ENCODE measurements around the gene PLCB2.
A peak's percentile ranks its signal among the peaks of the same experiment; 100 is the strongest.

PLCB2 gene

GRCh38 chr15:40267670-40268069, 40.1 kb downstream of the PLCB2 start:
- Histone ChIP-seq H3K9me3 (ENCODE audit: severe bottlenecking) (no peaks in the 10 kb centered on the region), H3K27ac (ENCODE audit: poor library complexity, severe bottlenecking) (peak overlapping the region; percentile 59), H3K36me3 (ENCODE audit: low read depth) (peaks cover 4% of the 10 kb centered on the region; the same call in 1 of the 2 replicates), H3K27me3 (ENCODE audit: insufficient read depth, poor library complexity, severe bottlenecking) (no peaks in the 10 kb centered on the region), H3K4me3 (ENCODE audit: severe bottlenecking) (no peak overlapping the region), H3K4me1 (ENCODE audit: insufficient read depth, poor library complexity, severe bottlenecking) (peaks cover 8% of the 10 kb centered on the region)
- ATAC-seq (ENCODE audit: low read depth) (no peak), DNase-seq (ENCODE audit: low spot score) (no peak)
- no peak for TF ChIP-seq CTCF (IDR thresholded peaks at IDR 0.05; ENCODE audit: poor library complexity, severe bottlenecking)

- ATAC-seq (ENCODE audit: low read depth) (peak; percentile 99), DNase-seq (ENCODE audit: low spot score) (peak; percentile 98)
- Histone ChIP-seq H3K27ac (ENCODE audit: poor library complexity, severe bottlenecking) (peak overlapping the region; percentile 59), H3K27me3 (ENCODE audit: insufficient read depth, poor library complexity, severe bottlenecking) (no peaks in the 10 kb centered on the region), H3K4me1 (ENCODE audit: insufficient read depth, poor library complexity, severe bottlenecking) (peaks cover 8% of the 10 kb centered on the region), H3K9me3 (ENCODE audit: severe bottlenecking) (no peaks in the 10 kb centered on the region), H3K4me3 (ENCODE audit: severe bottlenecking) (no peak overlapping the region), H3K36me3 (ENCODE audit: low read depth) (peaks cover 9% of the 10 kb centered on the region; the same call in 1 of the 2 replicates)
- no peak for TF ChIP-seq CTCF (IDR thresholded peaks at IDR 0.05; ENCODE audit: poor library complexity, severe bottlenecking)
These were observed 40.9 kb downstream of the PLCB2 start for GRCh38 chr15:40266828-40267304.

GRCh38 chr15:40265875-40266274, 41.9 kb downstream of the PLCB2 start:
- no peak for TF ChIP-seq CTCF (IDR thresholded peaks at IDR 0.05; ENCODE audit: poor library complexity, severe bottlenecking)
- DNase-seq (ENCODE audit: low spot score) (no peak), ATAC-seq (ENCODE audit: low read depth) (no peak)
- Histone ChIP-seq H3K4me3 (ENCODE audit: severe bottlenecking) (no peak overlapping the region), H3K27ac (ENCODE audit: poor library complexity, severe bottlenecking) (peak overlapping the region; percentile 59), H3K9me3 (ENCODE audit: severe bottlenecking) (no peaks in the 10 kb centered on the region), H3K4me1 (ENCODE audit: insufficient read depth, poor library complexity, severe bottlenecking) (peaks cover 8% of the 10 kb centered on the region), H3K27me3 (ENCODE audit: insufficient read depth, poor library complexity, severe bottlenecking) (no peaks in the 10 kb centered on the region), H3K36me3 (ENCODE audit: low read depth) (peaks cover 9% of the 10 kb centered on the region; the same call in 1 of the 2 replicates)

- no peak for DNase-seq (ENCODE audit: low spot score)
- Histone ChIP-seq H3K27me3 (ENCODE audit: insufficient read depth, poor library complexity, severe bottlenecking) (no peaks in the 10 kb centered on the region), H3K9me3 (ENCODE audit: severe bottlenecking) (no peaks in the 10 kb centered on the region), H3K4me1 (ENCODE audit: insufficient read depth, poor library complexity, severe bottlenecking) (peaks cover 8% of the 10 kb centered on the region), H3K4me3 (ENCODE audit: severe bottlenecking) (no peak overlapping the region), H3K36me3 (ENCODE audit: low read depth) (peaks cover 12% of the 10 kb centered on the region; the same call in 1 of the 2 replicates), H3K27ac (ENCODE audit: poor library complexity, severe bottlenecking) (no peak overlapping the region)
- no peak for ATAC-seq (ENCODE audit: low read depth)
- TF ChIP-seq CTCF (IDR thresholded peaks at IDR 0.05; ENCODE audit: poor library complexity, severe bottlenecking): no peak
These were observed 42.4 kb downstream of the PLCB2 start for GRCh38 chr15:40265355-40265754.

GRCh38 chr15:40264321-40265153, 43.2 kb downstream of the PLCB2 start:
- Histone ChIP-seq H3K4me3 (ENCODE audit: severe bottlenecking) (no peak overlapping the region), H3K9me3 (ENCODE audit: severe bottlenecking) (no peaks in the 10 kb centered on the region), H3K36me3 (ENCODE audit: low read depth) (peaks cover 15% of the 10 kb centered on the region; the same call in 1 of the 2 replicates), H3K27me3 (ENCODE audit: insufficient read depth, poor library complexity, severe bottlenecking) (no peaks in the 10 kb centered on the region), H3K27ac (ENCODE audit: poor library complexity, severe bottlenecking) (no peak overlapping the region), H3K4me1 (ENCODE audit: insufficient read depth, poor library complexity, severe bottlenecking) (peaks cover 8% of the 10 kb centered on the region)
- TF ChIP-seq CTCF (IDR thresholded peaks at IDR 0.05; ENCODE audit: poor library complexity, severe bottlenecking): no peak
- ATAC-seq (ENCODE audit: low read depth) (no peak), DNase-seq (ENCODE audit: low spot score) (no peak)

Measured in RWPE2 (cell line).